Raji (cell line): ENCODE measurements around the gene RTN4.

Source experiments
- POLR2A ChIP-seq: IDR thresholded peaks from 2 replicates; pipeline ENCODE4 v1.6.1; 2011; ENCODE audit warnings: low read depth, low read length, control low read depth; ENCODE audit not compliant: insufficient read depth

RTN4 gene, protein sequence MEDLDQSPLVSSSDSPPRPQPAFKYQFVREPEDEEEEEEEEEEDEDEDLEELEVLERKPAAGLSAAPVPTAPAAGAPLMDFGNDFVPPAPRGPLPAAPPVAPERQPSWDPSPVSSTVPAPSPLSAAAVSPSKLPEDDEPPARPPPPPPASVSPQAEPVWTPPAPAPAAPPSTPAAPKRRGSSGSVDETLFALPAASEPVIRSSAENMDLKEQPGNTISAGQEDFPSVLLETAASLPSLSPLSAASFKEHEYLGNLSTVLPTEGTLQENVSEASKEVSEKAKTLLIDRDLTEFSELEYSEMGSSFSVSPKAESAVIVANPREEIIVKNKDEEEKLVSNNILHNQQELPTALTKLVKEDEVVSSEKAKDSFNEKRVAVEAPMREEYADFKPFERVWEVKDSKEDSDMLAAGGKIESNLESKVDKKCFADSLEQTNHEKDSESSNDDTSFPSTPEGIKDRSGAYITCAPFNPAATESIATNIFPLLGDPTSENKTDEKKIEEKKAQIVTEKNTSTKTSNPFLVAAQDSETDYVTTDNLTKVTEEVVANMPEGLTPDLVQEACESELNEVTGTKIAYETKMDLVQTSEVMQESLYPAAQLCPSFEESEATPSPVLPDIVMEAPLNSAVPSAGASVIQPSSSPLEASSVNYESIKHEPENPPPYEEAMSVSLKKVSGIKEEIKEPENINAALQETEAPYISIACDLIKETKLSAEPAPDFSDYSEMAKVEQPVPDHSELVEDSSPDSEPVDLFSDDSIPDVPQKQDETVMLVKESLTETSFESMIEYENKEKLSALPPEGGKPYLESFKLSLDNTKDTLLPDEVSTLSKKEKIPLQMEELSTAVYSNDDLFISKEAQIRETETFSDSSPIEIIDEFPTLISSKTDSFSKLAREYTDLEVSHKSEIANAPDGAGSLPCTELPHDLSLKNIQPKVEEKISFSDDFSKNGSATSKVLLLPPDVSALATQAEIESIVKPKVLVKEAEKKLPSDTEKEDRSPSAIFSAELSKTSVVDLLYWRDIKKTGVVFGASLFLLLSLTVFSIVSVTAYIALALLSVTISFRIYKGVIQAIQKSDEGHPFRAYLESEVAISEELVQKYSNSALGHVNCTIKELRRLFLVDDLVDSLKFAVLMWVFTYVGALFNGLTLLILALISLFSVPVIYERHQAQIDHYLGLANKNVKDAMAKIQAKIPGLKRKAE

GRCh38 chr2:55050100-55050994 lies at the start of gene RTN4:
TSS of gene RTN4 (minus strand) at chr2:55050451. CDS start at chr2:55050300, 151 bp downstream.
- peak; percentile 99 for TF ChIP-seq POLR2A

DNA sequence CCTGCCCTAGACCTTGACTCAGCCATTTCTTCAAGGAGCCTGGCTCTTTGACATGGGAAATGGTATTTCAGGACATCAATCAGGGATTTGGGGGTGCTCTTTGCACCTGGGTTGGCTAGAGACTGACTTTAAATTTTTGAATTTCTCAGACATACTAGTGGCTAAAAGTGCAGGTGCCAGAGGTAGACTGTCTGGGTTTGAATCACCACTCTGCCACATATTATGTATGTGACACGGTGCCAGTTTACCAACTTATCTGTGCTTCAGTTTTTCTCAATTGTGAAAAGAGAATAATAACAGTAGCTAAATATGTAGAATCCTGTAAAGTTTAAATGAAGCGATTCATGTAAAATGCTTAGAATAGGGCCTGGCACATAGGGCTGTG lies 49.2 kb upstream of the RTN4 start:
- no peak for TF ChIP-seq POLR2A

DNA sequence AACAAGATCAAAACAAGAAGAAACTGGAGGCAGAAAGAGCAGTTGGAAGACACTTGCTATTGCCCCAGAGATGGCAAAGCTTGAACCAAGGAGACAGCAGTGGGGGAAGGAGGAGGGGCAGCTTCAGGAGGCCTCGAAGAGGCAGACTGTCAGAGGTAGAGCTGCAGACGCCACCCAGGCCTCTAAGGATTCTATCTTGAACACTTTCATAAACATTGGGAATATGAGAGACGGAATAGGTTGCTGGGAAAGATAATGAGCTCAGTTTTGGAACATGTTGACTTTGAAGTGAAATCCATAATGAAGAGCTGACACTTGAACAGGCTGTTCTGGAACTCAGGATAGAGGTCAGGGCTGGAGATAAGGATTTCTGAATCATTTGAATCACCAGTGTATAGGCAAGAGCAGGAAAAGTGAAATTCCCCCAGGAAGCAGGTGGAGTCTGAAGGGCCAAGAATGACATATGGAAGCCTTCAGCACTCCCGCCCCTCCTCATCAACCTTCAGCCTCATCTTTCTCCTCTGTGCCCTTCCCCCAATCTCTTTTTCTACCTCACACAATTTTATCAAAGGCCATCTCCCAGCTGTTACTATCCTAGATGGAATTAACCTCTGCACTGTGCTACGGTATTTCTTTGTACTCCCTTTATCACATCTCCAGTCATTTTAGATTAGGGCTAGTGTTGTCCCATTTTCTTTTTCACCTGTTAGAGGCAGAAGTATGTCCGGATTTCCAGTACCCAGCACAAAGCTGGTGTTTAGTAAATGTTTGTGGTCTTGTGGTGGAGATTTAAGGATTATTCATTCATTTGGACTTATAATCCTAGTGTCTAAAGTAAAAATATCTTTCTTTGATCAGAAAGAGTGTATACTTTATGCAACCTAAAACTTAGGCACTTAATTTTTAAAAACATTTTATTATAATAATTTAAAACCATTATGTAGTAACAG lies 47.5 kb upstream of the RTN4 start:
- no peak for TF ChIP-seq POLR2A

DNA sequence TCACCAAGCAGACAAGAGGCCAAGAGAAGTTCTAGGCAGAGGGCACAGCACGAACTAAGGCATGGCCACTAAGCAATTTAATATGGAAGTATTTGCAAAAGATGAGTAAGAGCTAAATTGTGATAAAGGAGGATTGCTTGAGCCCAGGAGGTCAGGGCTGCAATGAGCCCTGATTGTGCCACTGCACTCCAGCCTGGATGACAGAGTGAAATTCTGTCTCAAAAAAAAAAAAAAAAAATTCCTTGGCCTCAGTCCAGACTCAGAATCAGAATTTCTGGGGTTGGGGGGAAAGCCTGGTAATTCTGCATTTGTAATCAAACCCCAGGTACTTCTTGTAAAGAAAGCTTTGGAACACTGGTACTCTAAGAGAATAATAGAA lies 46.8 kb upstream of the RTN4 start:
- TF ChIP-seq POLR2A: no peak

DNA sequence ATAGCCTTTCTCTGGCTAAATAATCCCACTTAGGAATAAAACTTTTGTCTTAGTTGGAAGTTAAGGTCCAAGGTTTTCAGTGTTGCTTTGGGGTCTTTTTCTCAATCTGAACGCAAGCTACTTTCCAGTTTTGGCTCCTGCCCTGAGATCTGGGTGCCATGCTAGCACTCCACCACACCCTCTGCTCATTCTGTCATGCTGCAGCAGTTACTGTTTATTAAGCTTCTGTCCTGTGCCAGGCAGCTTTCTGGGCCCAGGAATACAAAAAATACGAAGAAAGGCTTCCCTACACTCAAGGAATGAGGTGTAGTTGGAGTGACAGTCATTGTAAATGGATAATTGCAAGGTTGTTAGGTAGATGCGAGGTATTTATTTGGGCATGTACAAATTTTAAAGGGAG lies 46.3 kb upstream of the RTN4 start:
- TF ChIP-seq POLR2A: no peak

DNA sequence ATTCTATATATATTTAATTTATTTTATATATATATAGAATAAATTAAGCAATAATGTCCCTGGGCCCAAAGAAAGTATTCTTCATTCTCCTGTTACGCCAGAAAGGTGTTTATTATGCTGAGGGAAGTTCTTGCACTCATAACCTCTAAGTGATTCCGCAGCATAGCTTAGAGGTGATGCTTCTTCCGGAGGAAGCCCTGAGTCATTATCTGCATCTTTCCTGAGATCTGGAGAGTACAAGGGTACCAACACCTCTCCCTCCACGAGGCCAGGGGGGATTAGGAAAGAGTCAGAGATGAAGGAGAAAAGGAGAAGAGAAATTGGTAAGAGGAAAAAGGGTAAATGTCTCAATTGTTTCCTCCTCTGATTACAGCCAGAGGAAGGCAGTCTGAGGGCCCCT lies 43.1 kb upstream of the RTN4 start:
- TF ChIP-seq POLR2A: no peak

DNA sequence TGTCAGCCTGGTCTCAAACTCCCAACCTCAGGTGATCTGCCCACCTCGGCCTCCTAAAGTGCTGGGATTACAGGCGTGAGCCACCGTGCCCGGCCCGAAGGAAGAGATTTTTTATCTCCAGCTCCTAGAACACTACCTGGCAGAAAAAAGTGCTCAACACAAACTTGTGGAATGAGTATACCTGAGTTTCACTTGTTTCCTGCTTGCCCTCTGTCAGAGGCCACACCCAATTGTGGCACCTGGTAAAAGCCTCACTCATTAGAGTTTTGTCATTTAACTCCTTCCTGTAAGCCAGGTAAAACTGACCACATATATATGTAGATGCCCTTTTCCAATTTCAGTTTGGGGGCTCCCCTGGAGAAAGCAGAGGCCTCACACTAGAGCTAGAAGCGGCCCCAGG lies 42.2 kb upstream of the RTN4 start:
- TF ChIP-seq POLR2A: no peak

- no peak for TF ChIP-seq POLR2A
These were observed 40.5 kb upstream of the RTN4 start for GRCh38 chr2:55090702-55091101.

GRCh38 chr2:55089726-55090125 lies 39.5 kb upstream of the RTN4 start:
- no peak for TF ChIP-seq POLR2A

DNA sequence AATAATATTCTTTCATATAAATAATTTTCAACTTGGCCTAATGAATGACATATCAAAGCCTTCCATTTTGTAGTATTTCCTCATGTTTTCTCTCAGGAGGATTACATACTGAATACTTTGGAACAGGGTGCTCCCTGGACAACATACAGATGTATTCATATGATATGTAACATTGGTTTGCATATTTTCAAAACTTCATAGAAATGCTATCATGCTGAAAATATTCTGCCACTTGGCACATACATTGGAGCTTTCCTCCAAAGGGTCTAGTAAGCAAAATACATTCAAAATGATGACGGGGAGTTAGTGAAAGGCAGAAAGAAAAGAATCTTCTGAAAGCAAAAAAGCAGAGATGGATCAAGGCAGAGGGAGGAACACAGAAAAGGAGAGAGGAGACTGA lies 38.1 kb upstream of the RTN4 start:
- TF ChIP-seq POLR2A: no peak

DNA sequence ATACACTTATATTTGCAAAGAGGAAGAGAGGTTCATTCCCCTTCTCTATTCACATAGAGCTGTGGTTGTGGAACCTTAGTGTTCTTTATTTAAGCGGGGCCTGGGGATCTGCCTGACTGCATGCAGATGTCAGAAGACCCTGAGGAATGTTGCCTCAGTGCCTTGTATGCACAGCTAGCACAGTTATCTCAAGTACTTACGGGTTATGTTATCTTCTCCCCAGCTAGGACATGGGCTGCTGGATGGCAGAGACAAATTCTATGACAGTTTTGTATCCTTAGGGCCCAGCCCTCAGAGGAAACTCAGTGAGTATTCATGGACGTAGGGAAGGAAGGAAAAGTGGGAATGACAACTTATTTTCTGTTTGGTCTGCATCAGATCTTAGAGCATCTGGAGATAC lies 37.7 kb upstream of the RTN4 start:
- TF ChIP-seq POLR2A: no peak

GRCh38 chr2:55087501-55087900 lies 37.2 kb upstream of the RTN4 start:
- TF ChIP-seq POLR2A: no peak
